Measurements from ENCODE around the gene SYT8. TPM values are rescaled to one million over a fixed set of nuclear protein-coding genes. Genes with fewer than 3 reads are reported as not detected.
"Not testable (repeated sequence)": the region's sequence is repeated elsewhere in the genome, so short reads cannot be mapped to it uniquely, and the experiment has no call there.

SYT8 gene
- polyA plus RNA-seq, 1 of the 3 experiments (the other 2 are of a cell fraction), result not detected

GRCh38 chr11:1873048-1873812 lies 38.4 kb downstream of the SYT8 start (continued):
- TF ChIP-seq RXRA (IDR thresholded peaks at IDR 0.05; ENCODE audit: borderline replicate concordance, low read depth) (no peak), REST (IDR thresholded peaks at IDR 0.05; ENCODE audit: low read depth, low read length) (no peak), RCOR1 (IDR thresholded peaks at IDR 0.05; ENCODE audit: low read length) (no peak), MAX (IDR thresholded peaks at IDR 0.05; ENCODE audit: low read depth) (no peak), USF1 (IDR thresholded peaks at IDR 0.05; ENCODE audit: borderline replicate concordance, low read depth) (no peak), CHD2 (IDR thresholded peaks at IDR 0.05; ENCODE audit: low read length, partially characterized antibody) (no peak), NFIC (IDR thresholded peaks at IDR 0.05; ENCODE audit: borderline replicate concordance) (no peak), GATA2 (CRISPR knock-in tag; IDR thresholded peaks at IDR 0.05) (no peak), RFX5 (IDR thresholded peaks at IDR 0.05; ENCODE audit: low read length) (no peak), GABPA (IDR thresholded peaks at IDR 0.05; ENCODE audit: low read depth) (no peak), MXI1 (IDR thresholded peaks at IDR 0.05; ENCODE audit: low read depth, low read length) (no peak)

- H3K79me2 ChIP-seq (ENCODE audit: insufficient read depth), result not testable (repeated sequence)
Measured at GRCh38 chr11:1873813-1874150, 39.0 kb downstream of the SYT8 start.

GRCh38 chr11:1874441-1875092 lies 39.8 kb downstream of the SYT8 start:
- H3K27me3 ChIP-seq (ENCODE audit: insufficient read depth); H3F3A ChIP-seq (replicated peaks; ENCODE audit: insufficient read depth); H3K9me3 ChIP-seq; H3K9ac ChIP-seq; H3K79me2 ChIP-seq (ENCODE audit: insufficient read depth); H3K4me2 ChIP-seq; H2AFZ ChIP-seq (ENCODE audit: low read depth); H3K9me2 ChIP-seq; H3K27ac ChIP-seq (ENCODE audit: low read depth in 2 of 2, low read length in 1 of 2); H3K36me3 ChIP-seq (replicated peaks in 1 of 2; ENCODE audit: control insufficient read depth in 1 of 2, insufficient read depth in 2 of 2, low read length in 1 of 2); H3K4me3 ChIP-seq (ENCODE audit: low read depth in 2 of 2, low read length in 1 of 2); POLR2A ChIA-PET; H4K20me1 ChIP-seq (ENCODE audit: insufficient read depth): not testable (repeated sequence)
- WGBS (ENCODE audit: low lambda C conversion rate), result 88% methylated on average over 11 of the region's 17 CpGs
- H3K4me1 ChIP-seq (ENCODE audit: control insufficient read depth in 1 of 2, insufficient read depth in 2 of 2, low read depth in 1 of 2, low read length in 1 of 2), result peaks cover 0 to 46% of the 10 kb centered on the region in 2 experiments; a peak in 2 of 4 replicates
- CTCF ChIA-PET, result interaction anchor here (0.9 to 5.2 kb wide), 5 partner anchors 41 to 277 kb away, joined by 4 to 39 read pairs (median 15); partner anchors contain the start of gene SYT8
- DNase-seq, result peak; percentile 17

More at GRCh38 chr11:1873813-1874150, 39.0 kb downstream of the SYT8 start:
- H3F3A ChIP-seq (replicated peaks; ENCODE audit: insufficient read depth); H3K9me3 ChIP-seq; H3K4me3 ChIP-seq (ENCODE audit: low read depth in 2 of 2, low read length in 1 of 2); POLR2A ChIA-PET; H3K36me3 ChIP-seq (replicated peaks in 1 of 2; ENCODE audit: control insufficient read depth in 1 of 2, insufficient read depth in 2 of 2, low read length in 1 of 2); H3K27me3 ChIP-seq (ENCODE audit: insufficient read depth); H3K9me2 ChIP-seq; H4K20me1 ChIP-seq (ENCODE audit: insufficient read depth); H2AFZ ChIP-seq (ENCODE audit: low read depth); H3K9ac ChIP-seq; DNase-seq; H3K27ac ChIP-seq (ENCODE audit: low read depth in 2 of 2, low read length in 1 of 2); H3K4me2 ChIP-seq: not testable (repeated sequence)
- CTCF ChIA-PET, result interaction anchor here (0.6 to 1.6 kb wide), 2 partner anchors 278 to 327 kb away, joined by 3 to 5 read pairs; no protein-coding TSS in a partner anchor
- peaks cover 0 to 46% of the 10 kb centered on the region in 2 experiments; a peak in 2 of 4 replicates for H3K4me1 ChIP-seq (ENCODE audit: control insufficient read depth in 1 of 2, insufficient read depth in 2 of 2, low read depth in 1 of 2, low read length in 1 of 2)
- 93% methylated on average over 17 of the region's 17 CpGs for WGBS (ENCODE audit: low lambda C conversion rate)
